PC-9 (cell line): Measurements from ENCODE around the gene SLC4A1.

ENCODE experiments used
- EZH2 ChIP-seq: fragments of 200-600 bp; sonication (generic); IDR thresholded peaks from 2 replicates; pipeline ENCODE4 v1.8.0; 2017; ENCODE audit warnings: antibody characterized with exemption, low read depth
- TF ChIP-seq, protein P1 (sequence below): fragments of 200-600 bp; sonication (generic); conservative IDR thresholded peaks from 2 replicates; pipeline ENCODE4 v1.6.1; 2017; ENCODE audit warnings: mixed run types, antibody characterized with exemption, mild to moderate bottlenecking, moderate library complexity

- TF ChIP-seq, protein P1, sequence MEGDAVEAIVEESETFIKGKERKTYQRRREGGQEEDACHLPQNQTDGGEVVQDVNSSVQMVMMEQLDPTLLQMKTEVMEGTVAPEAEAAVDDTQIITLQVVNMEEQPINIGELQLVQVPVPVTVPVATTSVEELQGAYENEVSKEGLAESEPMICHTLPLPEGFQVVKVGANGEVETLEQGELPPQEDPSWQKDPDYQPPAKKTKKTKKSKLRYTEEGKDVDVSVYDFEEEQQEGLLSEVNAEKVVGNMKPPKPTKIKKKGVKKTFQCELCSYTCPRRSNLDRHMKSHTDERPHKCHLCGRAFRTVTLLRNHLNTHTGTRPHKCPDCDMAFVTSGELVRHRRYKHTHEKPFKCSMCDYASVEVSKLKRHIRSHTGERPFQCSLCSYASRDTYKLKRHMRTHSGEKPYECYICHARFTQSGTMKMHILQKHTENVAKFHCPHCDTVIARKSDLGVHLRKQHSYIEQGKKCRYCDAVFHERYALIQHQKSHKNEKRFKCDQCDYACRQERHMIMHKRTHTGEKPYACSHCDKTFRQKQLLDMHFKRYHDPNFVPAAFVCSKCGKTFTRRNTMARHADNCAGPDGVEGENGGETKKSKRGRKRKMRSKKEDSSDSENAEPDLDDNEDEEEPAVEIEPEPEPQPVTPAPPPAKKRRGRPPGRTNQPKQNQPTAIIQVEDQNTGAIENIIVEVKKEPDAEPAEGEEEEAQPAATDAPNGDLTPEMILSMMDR = no peak
- TF ChIP-seq EZH2 = no peak
These were observed 36.7 kb upstream of the SLC4A1 start for GRCh38 chr17:44304651-44305050.
